Measurements from ENCODE around the gene MRNIP.

Gene MRNIP

GRCh38 chr5:179801304-179802206 is 57.1 kb downstream of the MRNIP start:
- no peak for TF ChIP-seq Cebpa-rat (IDR thresholded peaks at IDR 0.05)
- Histone ChIP-seq H3K27ac (no peak overlapping the region), H4K20me1 (peaks cover 56% of the 10 kb centered on the region), H3K36me3 (peaks cover 49% of the 10 kb centered on the region), H3K4me3 (no peak overlapping the region), H3K27me3 (no peaks in the 10 kb centered on the region), H3K9me3 (no peaks in the 10 kb centered on the region), H3K4me1 (peaks cover 57% of the 10 kb centered on the region), H3K4me2 (peak overlapping the region; percentile 95), H3K9ac (no peak overlapping the region)

- Histone ChIP-seq H4K20me1 (peaks cover 56% of the 10 kb centered on the region), H3K4me1 (peaks cover 60% of the 10 kb centered on the region), H3K27ac (0 out of 2 replicates have a peak overlapping the region, but pooled peaks have one; percentile 13), H3K4me2 (peak overlapping the region; percentile 22), H3K36me3 (peaks cover 49% of the 10 kb centered on the region), H3K4me3 (no peak overlapping the region), H3K9me3 (no peaks in the 10 kb centered on the region), H3K9ac (no peak overlapping the region), H3K27me3 (no peaks in the 10 kb centered on the region)
- no peak for TF ChIP-seq Cebpa-rat (IDR thresholded peaks at IDR 0.05)
Measured at GRCh38 chr5:179800696-179801201, 57.9 kb downstream of the MRNIP start.

- H3K4me1 ChIP-seq = peaks cover 60% of the 10 kb centered on the region
- H3K9ac ChIP-seq = no peak overlapping the region
- no peak overlapping the region for H3K4me3 ChIP-seq
- H3K27me3 ChIP-seq = no peaks in the 10 kb centered on the region
- no peak overlapping the region for H3K4me2 ChIP-seq
- H4K20me1 ChIP-seq = peaks cover 51% of the 10 kb centered on the region
- no peaks in the 10 kb centered on the region for H3K9me3 ChIP-seq
- peaks cover 49% of the 10 kb centered on the region for H3K36me3 ChIP-seq
- TF ChIP-seq Cebpa-rat (IDR thresholded peaks at IDR 0.05) = no peak
- H3K27ac ChIP-seq = no peak overlapping the region
Measured at GRCh38 chr5:179800071-179800695, 58.4 kb downstream of the MRNIP start.

- Histone ChIP-seq H3K36me3 (peaks cover 49% of the 10 kb centered on the region), H3K4me2 (no peak overlapping the region), H3K27me3 (no peaks in the 10 kb centered on the region), H3K27ac (no peak overlapping the region), H4K20me1 (peaks cover 49% of the 10 kb centered on the region), H3K4me1 (peaks cover 60% of the 10 kb centered on the region), H3K4me3 (no peak overlapping the region), H3K9me3 (no peaks in the 10 kb centered on the region), H3K9ac (no peak overlapping the region)
- TF ChIP-seq Cebpa-rat (IDR thresholded peaks at IDR 0.05) = no peak
Measured at GRCh38 chr5:179799644-179799973, 59.0 kb downstream of the MRNIP start.

GRCh38 chr5:179798771-179799643 is 59.6 kb downstream of the MRNIP start:
- no peaks in the 10 kb centered on the region for H3K9me3 ChIP-seq
- H3K27me3 ChIP-seq = no peaks in the 10 kb centered on the region
- peaks cover 49% of the 10 kb centered on the region for H3K36me3 ChIP-seq
- peaks cover 60% of the 10 kb centered on the region for H3K4me1 ChIP-seq
- H4K20me1 ChIP-seq = peaks cover 49% of the 10 kb centered on the region
- no peak for TF ChIP-seq Cebpa-rat (IDR thresholded peaks at IDR 0.05)
- H3K4me2 ChIP-seq = no peak overlapping the region
- H3K4me3 ChIP-seq = no peak overlapping the region
- H3K9ac ChIP-seq = no peak overlapping the region
- no peak overlapping the region for H3K27ac ChIP-seq

- Histone ChIP-seq H3K4me2 (no peak overlapping the region), H3K27me3 (no peaks in the 10 kb centered on the region), H3K9ac (no peak overlapping the region), H3K4me1 (peaks cover 60% of the 10 kb centered on the region), H3K9me3 (no peaks in the 10 kb centered on the region), H4K20me1 (peaks cover 43% of the 10 kb centered on the region), H3K27ac (no peak overlapping the region), H3K4me3 (no peak overlapping the region), H3K36me3 (peaks cover 49% of the 10 kb centered on the region)
- no peak for TF ChIP-seq Cebpa-rat (IDR thresholded peaks at IDR 0.05)
Measured at GRCh38 chr5:179798144-179798770, 60.4 kb downstream of the MRNIP start.

- peaks cover 38% of the 10 kb centered on the region for H4K20me1 ChIP-seq
- H3K27me3 ChIP-seq = no peaks in the 10 kb centered on the region
- H3K4me3 ChIP-seq = no peak overlapping the region
- TF ChIP-seq Cebpa-rat (IDR thresholded peaks at IDR 0.05) = no peak
- H3K27ac ChIP-seq = no peak overlapping the region
- H3K4me1 ChIP-seq = peaks cover 60% of the 10 kb centered on the region
- H3K9ac ChIP-seq = no peak overlapping the region
- H3K9me3 ChIP-seq = no peaks in the 10 kb centered on the region
- peaks cover 49% of the 10 kb centered on the region for H3K36me3 ChIP-seq
- no peak overlapping the region for H3K4me2 ChIP-seq
Measured at GRCh38 chr5:179797741-179798140, 60.9 kb downstream of the MRNIP start.

- Histone ChIP-seq H3K4me2 (peak overlapping the region; percentile 99), H4K20me1 (peaks cover 38% of the 10 kb centered on the region), H3K36me3 (peaks cover 45% of the 10 kb centered on the region), H3K4me3 (peak overlapping the region; percentile 69), H3K27ac (peak overlapping the region; percentile 81), H3K9ac (peak overlapping the region; percentile 79), H3K27me3 (no peaks in the 10 kb centered on the region), H3K4me1 (peaks cover 60% of the 10 kb centered on the region), H3K9me3 (no peaks in the 10 kb centered on the region)
- TF ChIP-seq Cebpa-rat (IDR thresholded peaks at IDR 0.05) = no peak
Measured at GRCh38 chr5:179796877-179797608, 61.6 kb downstream of the MRNIP start.

All from BLaER1 (cell line).